ENCODE data around the gene CAMP. TPM values are rescaled to one million over a fixed set of nuclear protein-coding genes. Genes with fewer than 3 reads are reported as not detected.

CAMP gene
- total RNA-seq, 1 donor from 2014 or later: not detected

DNA sequence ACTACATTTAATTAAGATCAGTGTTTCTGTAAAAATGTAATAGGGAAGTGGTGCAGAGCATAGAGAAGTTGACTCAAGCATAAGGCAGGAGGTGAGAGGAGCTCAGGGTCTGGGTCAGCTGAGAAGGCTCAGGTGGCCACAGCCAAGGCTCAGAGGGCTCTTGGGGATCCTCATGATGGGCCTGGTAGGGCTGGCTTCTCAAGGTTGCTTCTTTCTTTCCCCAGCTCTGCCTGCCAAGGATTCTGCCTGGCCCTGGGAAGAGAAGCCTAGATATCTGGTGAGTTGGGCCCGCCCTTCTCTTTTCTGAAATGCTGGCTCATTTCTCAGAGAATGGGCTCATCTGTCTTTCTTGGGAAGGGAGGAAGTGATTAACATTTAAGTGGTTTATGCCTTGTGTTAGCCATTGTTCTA lies 24.1 kb downstream of the CAMP start:
- no peak for DNase-seq (ENCODE audit: extremely low spot score, unreplicated experiment)
- Mint-ChIP-seq H3K4me3 (no peak overlapping the region), H3K36me3 (peaks cover 20% of the 10 kb centered on the region), H3K9me3 (no peaks in the 10 kb centered on the region), H3K27me3 (no peaks in the 10 kb centered on the region), H3K27ac (no peak overlapping the region), H3K4me1 (ENCODE audit: unreplicated experiment) (no peaks in the 10 kb centered on the region)
- TF ChIP-seq, protein P1, sequence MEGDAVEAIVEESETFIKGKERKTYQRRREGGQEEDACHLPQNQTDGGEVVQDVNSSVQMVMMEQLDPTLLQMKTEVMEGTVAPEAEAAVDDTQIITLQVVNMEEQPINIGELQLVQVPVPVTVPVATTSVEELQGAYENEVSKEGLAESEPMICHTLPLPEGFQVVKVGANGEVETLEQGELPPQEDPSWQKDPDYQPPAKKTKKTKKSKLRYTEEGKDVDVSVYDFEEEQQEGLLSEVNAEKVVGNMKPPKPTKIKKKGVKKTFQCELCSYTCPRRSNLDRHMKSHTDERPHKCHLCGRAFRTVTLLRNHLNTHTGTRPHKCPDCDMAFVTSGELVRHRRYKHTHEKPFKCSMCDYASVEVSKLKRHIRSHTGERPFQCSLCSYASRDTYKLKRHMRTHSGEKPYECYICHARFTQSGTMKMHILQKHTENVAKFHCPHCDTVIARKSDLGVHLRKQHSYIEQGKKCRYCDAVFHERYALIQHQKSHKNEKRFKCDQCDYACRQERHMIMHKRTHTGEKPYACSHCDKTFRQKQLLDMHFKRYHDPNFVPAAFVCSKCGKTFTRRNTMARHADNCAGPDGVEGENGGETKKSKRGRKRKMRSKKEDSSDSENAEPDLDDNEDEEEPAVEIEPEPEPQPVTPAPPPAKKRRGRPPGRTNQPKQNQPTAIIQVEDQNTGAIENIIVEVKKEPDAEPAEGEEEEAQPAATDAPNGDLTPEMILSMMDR (conservative IDR thresholded peaks at IDR 0.05): no peak

DNA sequence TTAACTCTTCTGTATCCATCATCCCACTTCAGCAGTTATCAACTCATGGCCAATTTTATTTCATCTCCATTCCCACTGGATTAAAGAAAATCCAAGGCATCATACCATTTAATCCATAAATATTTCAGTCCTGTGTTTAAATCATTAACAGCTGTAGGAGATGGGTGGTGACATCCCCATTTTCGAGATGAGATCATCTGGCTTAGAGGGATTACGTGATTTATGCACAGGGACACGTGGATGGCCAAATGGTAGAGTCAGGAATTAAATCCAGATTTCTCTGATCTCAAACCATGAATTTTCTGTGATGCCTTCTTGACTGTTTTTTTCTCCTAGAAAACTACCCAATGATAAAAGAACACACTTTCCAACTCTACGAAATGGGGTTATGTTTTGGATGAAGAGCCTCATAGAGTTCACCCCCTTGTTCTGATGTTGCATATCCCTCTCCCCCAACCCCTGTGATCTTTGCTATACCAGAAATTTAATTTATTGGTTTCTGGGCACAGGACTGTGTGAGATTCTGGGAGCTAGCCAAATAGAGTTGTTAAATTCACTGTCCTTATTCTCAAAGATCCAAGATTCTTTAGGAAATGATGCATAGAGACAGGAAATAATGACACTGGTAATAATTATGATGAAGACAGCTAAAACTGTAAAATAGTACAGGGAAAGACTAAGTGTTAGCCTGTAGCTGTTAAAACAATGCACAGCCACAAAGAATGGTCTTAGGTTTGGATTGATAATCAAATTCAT lies 25.0 kb downstream of the CAMP start:
- Mint-ChIP-seq H3K36me3 (peaks cover 26% of the 10 kb centered on the region), H3K4me3 (no peak overlapping the region)
- DNase-seq (ENCODE audit: extremely low spot score, unreplicated experiment): no peak

DNA sequence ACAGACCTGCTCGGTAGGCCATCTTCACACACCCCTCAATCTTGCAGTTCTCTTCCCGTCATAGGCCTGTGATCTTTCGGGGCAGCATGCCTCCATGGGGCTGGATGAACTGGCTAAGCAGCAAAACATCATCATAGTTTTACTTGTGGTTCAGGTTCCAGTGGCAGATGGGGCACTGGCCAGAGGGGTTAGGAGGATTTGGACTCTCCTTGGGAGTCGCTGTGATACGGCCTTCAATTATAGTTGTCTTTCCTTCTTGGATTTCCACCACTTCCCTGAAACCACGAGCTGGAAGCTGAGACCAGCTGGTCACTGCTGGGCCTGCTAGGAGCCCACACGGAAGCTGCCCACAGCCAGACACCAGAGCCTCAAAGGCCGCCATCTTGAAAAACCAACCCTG lies 33.3 kb downstream of the CAMP start:
- Mint-ChIP-seq H3K9me3 (peaks cover 8% of the 10 kb centered on the region), H3K4me3 (no peak overlapping the region), H3K4me1 (ENCODE audit: unreplicated experiment) (no peaks in the 10 kb centered on the region), H3K36me3 (peaks cover 38% of the 10 kb centered on the region), H3K27ac (no peak overlapping the region), H3K27me3 (no peaks in the 10 kb centered on the region)
- no peak for DNase-seq (ENCODE audit: extremely low spot score, unreplicated experiment)
- TF ChIP-seq, protein P1 (conservative IDR thresholded peaks at IDR 0.05): no peak

More for the DNA sequence above, 25.0 kb downstream of the CAMP start:
- no peaks in the 10 kb centered on the region for H3K27me3 Mint-ChIP-seq
- no peaks in the 10 kb centered on the region for H3K4me1 Mint-ChIP-seq (ENCODE audit: unreplicated experiment)
- no peak overlapping the region for H3K27ac Mint-ChIP-seq
- H3K9me3 Mint-ChIP-seq: no peaks in the 10 kb centered on the region
- TF ChIP-seq, protein P1 (conservative IDR thresholded peaks at IDR 0.05): no peak

DNA sequence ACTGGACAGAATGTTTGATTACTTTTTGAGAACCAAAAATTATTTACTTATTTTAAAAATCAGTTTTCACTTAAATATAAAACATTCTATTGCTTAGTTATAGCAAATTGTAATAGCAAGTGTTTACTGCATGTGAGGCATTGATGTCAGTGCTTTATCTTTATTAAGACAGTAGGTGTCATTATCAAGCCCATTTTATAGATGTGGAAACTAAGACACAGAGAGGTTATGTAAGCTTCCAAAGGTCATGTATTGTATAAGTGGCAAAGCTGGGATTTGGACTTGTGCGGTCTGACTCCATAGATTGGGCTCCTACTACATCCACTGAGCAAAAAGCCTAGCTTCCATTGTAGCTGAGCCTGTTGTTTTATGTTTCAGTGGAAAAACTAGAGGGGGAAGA lies 35.2 kb downstream of the CAMP start:
- H3K4me3 Mint-ChIP-seq: no peak overlapping the region
- TF ChIP-seq, protein P1 (conservative IDR thresholded peaks at IDR 0.05): no peak
- H3K4me1 Mint-ChIP-seq (ENCODE audit: unreplicated experiment): no peaks in the 10 kb centered on the region
- no peak overlapping the region for H3K27ac Mint-ChIP-seq
- DNase-seq (ENCODE audit: extremely low spot score, unreplicated experiment): no peak
- H3K36me3 Mint-ChIP-seq: peaks cover 32% of the 10 kb centered on the region
- peaks cover 8% of the 10 kb centered on the region for H3K9me3 Mint-ChIP-seq
- H3K27me3 Mint-ChIP-seq: no peaks in the 10 kb centered on the region

DNA sequence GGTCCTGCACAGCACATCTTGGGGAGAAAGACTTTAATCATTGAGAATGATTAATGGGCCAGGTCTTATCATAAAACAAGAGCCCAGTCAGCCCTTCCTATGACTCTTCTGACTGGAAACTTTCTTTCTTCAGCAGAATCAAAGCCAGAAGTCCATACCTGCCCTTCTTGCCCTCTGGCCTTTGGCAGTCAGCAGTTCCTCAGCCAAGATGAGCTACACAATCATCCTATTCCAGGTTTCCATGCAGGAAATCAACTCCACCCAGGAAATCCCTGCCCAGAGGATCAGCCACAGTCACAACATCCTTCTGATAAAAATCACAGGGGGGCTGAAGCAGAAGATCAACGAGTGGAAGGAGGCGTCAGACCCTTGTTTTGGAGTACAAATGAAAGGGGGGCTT lies 44.5 kb downstream of the CAMP start:
- Mint-ChIP-seq H3K9me3 (no peaks in the 10 kb centered on the region), H3K27me3 (no peaks in the 10 kb centered on the region), H3K36me3 (peaks cover 36% of the 10 kb centered on the region), H3K27ac (peak overlapping the region; percentile 99), H3K4me3 (peak overlapping the region; percentile 83), H3K4me1 (ENCODE audit: unreplicated experiment) (peaks cover 26% of the 10 kb centered on the region)
- no peak for DNase-seq (ENCODE audit: extremely low spot score, unreplicated experiment)
- TF ChIP-seq, protein P1 (conservative IDR thresholded peaks at IDR 0.05): no peak

Data from type B pancreatic cell (in vitro differentiated cells).